ENCODE results near the gene ANHX.
A peak's percentile ranks its signal among the peaks of the same experiment; 100 is the strongest.

The ANHX gene

GRCh38 chr12:133202493-133203343, 33.0 kb downstream of the ANHX start:
- no peak for DNase-seq (ENCODE audit: low read depth)

GRCh38 chr12:133201888-133202287, 33.8 kb downstream of the ANHX start:
- DNase-seq (ENCODE audit: low read depth) = no peak

GRCh38 chr12:133192847-133193246, 42.8 kb downstream of the ANHX start:
- DNase-seq (ENCODE audit: low read depth) = no peak

- no peak for DNase-seq (ENCODE audit: low read depth)
Measured at GRCh38 chr12:133190176-133190575, 45.5 kb downstream of the ANHX start.

GRCh38 chr12:133181238-133181959, 54.3 kb downstream of the ANHX start, which contains the start of gene ZNF268:
ZNF268 (plus strand) TSS chr12:133181495; CDS start chr12:133181998, 503 bp downstream.
- DNase-seq (ENCODE audit: low read depth) = peak; percentile 77

- no peak for DNase-seq (ENCODE audit: low read depth)
Measured at GRCh38 chr12:133180669-133181068, 55.0 kb downstream of the ANHX start.

- DNase-seq (ENCODE audit: low read depth) = no peak
Measured at GRCh38 chr12:133174901-133175300, 60.8 kb downstream of the ANHX start.

- no peak for DNase-seq (ENCODE audit: low read depth)
Measured at GRCh38 chr12:133172491-133172890, 63.2 kb downstream of the ANHX start.
